Measurements from ENCODE around the gene KDSR. TPM values are rescaled to one million over a fixed set of nuclear protein-coding genes. Genes with fewer than 3 reads are reported as not detected.

Gene KDSR
- total and polyA plus RNA-seq, 2 donors from 2014 or later, result 22.5 to 73.5 TPM

DNA sequence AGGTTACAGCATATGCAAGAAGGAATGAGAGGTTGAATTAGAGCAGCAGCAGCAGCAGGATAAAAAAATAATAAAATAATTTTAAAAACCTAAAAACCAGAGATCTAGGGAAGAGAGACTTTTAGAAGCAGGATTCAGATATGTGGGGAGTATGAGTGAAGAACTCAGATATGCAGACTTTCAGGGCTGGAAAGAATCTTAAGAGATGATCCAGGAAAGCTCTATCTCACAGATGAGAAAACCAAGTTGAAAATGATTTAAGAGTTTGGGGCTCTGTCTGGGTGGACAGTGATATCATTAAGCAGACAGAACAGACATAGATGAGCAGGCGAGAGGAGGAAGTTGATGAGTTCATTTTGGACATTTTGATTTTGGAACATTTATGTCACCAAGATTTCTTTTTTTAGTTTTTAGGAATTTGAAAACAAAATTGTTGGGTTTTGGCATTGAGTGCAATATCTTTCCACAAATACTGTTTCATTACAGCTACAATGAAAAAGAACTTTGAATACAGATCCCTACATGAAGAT is 79.2 kb downstream of the KDSR start:
- FAIRE-seq, result peak; percentile 3

GRCh38 chr18:63286926-63287325 is 80.1 kb downstream of the KDSR start:
- Histone ChIP-seq H3K4me3 (ENCODE audit: low read length in 3 of 3) (no peak overlapping the region), H3K4me1 (ENCODE audit: control insufficient read depth in 2 of 3, insufficient read depth in 2 of 3, low read depth in 1 of 3, low read length in 3 of 3) (no peaks in the 10 kb centered on the region), H3K9ac (ENCODE audit: low read length in 3 of 3) (no peak overlapping the region), H3K36me3 (ENCODE audit: control insufficient read depth in 2 of 3, insufficient read depth in 3 of 3, low read length in 3 of 3) (no peaks in the 10 kb centered on the region), H3K27me3 (ENCODE audit: control insufficient read depth, insufficient read depth, low read length) (no peaks in the 10 kb centered on the region), H3K27ac (ENCODE audit: low read depth in 2 of 2, low read length in 2 of 2) (no peak overlapping the region), H3K9me3 (ENCODE audit: control insufficient read depth in 2 of 3, insufficient read depth in 1 of 3, low read length in 3 of 3) (no peaks in the 10 kb centered on the region)
- no peak for DNase-seq
- no peak for TF ChIP-seq CTCF (IDR thresholded peaks at IDR 0.05; ENCODE audit: borderline replicate concordance, extremely low read depth, insufficient read depth)
- intact Hi-C loops (cut with DNase I), result no loop called here
- no peak for FAIRE-seq

More for the DNA sequence above, 79.2 kb downstream of the KDSR start:
- Histone ChIP-seq H3K27ac (ENCODE audit: low read depth in 2 of 2, low read length in 2 of 2) (no peak overlapping the region), H3K9me3 (ENCODE audit: control insufficient read depth in 2 of 3, insufficient read depth in 1 of 3, low read length in 3 of 3) (no peaks in the 10 kb centered on the region), H3K36me3 (ENCODE audit: control insufficient read depth in 2 of 3, insufficient read depth in 3 of 3, low read length in 3 of 3) (no peaks in the 10 kb centered on the region), H3K27me3 (ENCODE audit: control insufficient read depth, insufficient read depth, low read length) (no peaks in the 10 kb centered on the region), H3K4me1 (ENCODE audit: control insufficient read depth in 2 of 3, insufficient read depth in 2 of 3, low read depth in 1 of 3, low read length in 3 of 3) (no peaks in the 10 kb centered on the region), H3K9ac (ENCODE audit: low read length in 3 of 3) (no peak overlapping the region), H3K4me3 (ENCODE audit: low read length in 3 of 3) (no peak overlapping the region)
- no peak for TF ChIP-seq CTCF (IDR thresholded peaks at IDR 0.05; ENCODE audit: borderline replicate concordance, extremely low read depth, insufficient read depth)
- intact Hi-C loops (cut with DNase I), result no loop called here
- no peak for DNase-seq

- no peak for TF ChIP-seq CTCF (IDR thresholded peaks at IDR 0.05; ENCODE audit: borderline replicate concordance, extremely low read depth, insufficient read depth)
- no peak for DNase-seq
- H3K36me3 ChIP-seq (ENCODE audit: control insufficient read depth in 2 of 3, insufficient read depth in 3 of 3, low read length in 3 of 3), result no peaks in the 10 kb centered on the region
- no peak overlapping the region for H3K4me3 ChIP-seq (ENCODE audit: low read length in 3 of 3)
- H3K4me1 ChIP-seq (ENCODE audit: control insufficient read depth in 2 of 3, insufficient read depth in 2 of 3, low read depth in 1 of 3, low read length in 3 of 3), result no peaks in the 10 kb centered on the region
- H3K9ac ChIP-seq (ENCODE audit: low read length in 3 of 3), result no peak overlapping the region
- H3K9me3 ChIP-seq (ENCODE audit: control insufficient read depth in 2 of 3, insufficient read depth in 1 of 3, low read length in 3 of 3), result no peaks in the 10 kb centered on the region
- intact Hi-C loops (cut with DNase I), result no loop called here
- no peak for FAIRE-seq
- no peak overlapping the region for H3K27ac ChIP-seq (ENCODE audit: low read depth in 2 of 2, low read length in 2 of 2)
- no peaks in the 10 kb centered on the region for H3K27me3 ChIP-seq (ENCODE audit: control insufficient read depth, insufficient read depth, low read length)
Measured at GRCh38 chr18:63284827-63285733, 81.9 kb downstream of the KDSR start.
